Activated CD4-positive, alpha-beta T cell treated with anti-CD3 and anti-CD28 coated beads, Interleukin-2, amount 10 ng/mL, durations not matched to agents 24 days and 14 days (primary cell): ENCODE measurements around the gene PNPLA2. TPM values are rescaled to one million over a fixed set of nuclear protein-coding genes. Genes with fewer than 3 reads are reported as not detected.

ENCODE experiments used
- DNase-seq: peaks from one replicate; pipeline ENCODE4 v3.0.0; 2022
- H3K27ac Mint-ChIP-seq: one replicate; pipeline ENCODE4 v1.8.0; 2022; ENCODE audit warnings: mild to moderate bottlenecking, mixed read lengths
- H3K27me3 Mint-ChIP-seq: one replicate; pipeline ENCODE4 v1.8.0; 2022; ENCODE audit warnings: mixed read lengths
- H3K36me3 Mint-ChIP-seq: one replicate; pipeline ENCODE4 v1.8.0; 2022; ENCODE audit warnings: low read depth, mild to moderate bottlenecking, mixed read lengths
- H3K4me1 Mint-ChIP-seq: one replicate; pipeline ENCODE4 v1.8.0; 2021; ENCODE audit warnings: mixed read lengths
- H3K4me3 Mint-ChIP-seq: one replicate; pipeline ENCODE4 v1.8.0; 2022; ENCODE audit warnings: mild to moderate bottlenecking, moderate library complexity, mixed read lengths
- H3K9me3 Mint-ChIP-seq: one replicate; pipeline ENCODE4 v1.8.0; 2021; ENCODE audit warnings: mixed read lengths
- intact Hi-C: fragments of 100-400 bp; cut with micrococcal nuclease; formaldehyde crosslinking; loops from one replicate; pipeline ENCODE4 v1.15.1; 2023
- total RNA-seq: library from RNA; stranded (reverse); gene quantifications from 2 replicates; pipeline ENCODE4 v1.2.3, GENCODE V29; 2022

The PNPLA2 gene
- total RNA-seq, 1 donor from 2014 or later, result 56.4 TPM

- Mint-ChIP-seq H3K4me3 (no peak overlapping the region), H3K27me3 (peaks cover 14% of the 10 kb centered on the region), H3K9me3 (no peaks in the 10 kb centered on the region), H3K4me1 (peaks cover 16% of the 10 kb centered on the region), H3K36me3 (peaks cover 12% of the 10 kb centered on the region), H3K27ac (no peak overlapping the region)
- intact Hi-C loops, result no loop called here
- DNase-seq, result no peak
These were observed 5.0 kb downstream of the PNPLA2 start for GRCh38 chr11:823441-824291.

GRCh38 chr11:824292-824880 is 5.7 kb downstream of the PNPLA2 start:
- no peak overlapping the region for H3K4me3 Mint-ChIP-seq
- intact Hi-C loops, result no loop called here
- H3K36me3 Mint-ChIP-seq, result peaks cover 12% of the 10 kb centered on the region
- no peaks in the 10 kb centered on the region for H3K9me3 Mint-ChIP-seq
- no peak for DNase-seq
- peaks cover 20% of the 10 kb centered on the region for H3K4me1 Mint-ChIP-seq
- no peak overlapping the region for H3K27ac Mint-ChIP-seq
- peaks cover 20% of the 10 kb centered on the region for H3K27me3 Mint-ChIP-seq

GRCh38 chr11:824942-825341 is 6.2 kb downstream of the PNPLA2 start:
- no peak for DNase-seq
- H3K27ac Mint-ChIP-seq, result no peak overlapping the region
- H3K27me3 Mint-ChIP-seq, result peaks cover 25% of the 10 kb centered on the region
- peaks cover 22% of the 10 kb centered on the region for H3K4me1 Mint-ChIP-seq
- H3K9me3 Mint-ChIP-seq, result no peaks in the 10 kb centered on the region
- H3K4me3 Mint-ChIP-seq, result no peak overlapping the region
- intact Hi-C loops, result no loop called here
- H3K36me3 Mint-ChIP-seq, result peaks cover 12% of the 10 kb centered on the region

GRCh38 chr11:825366-826226 is 6.9 kb downstream of the PNPLA2 start:
- no peak for DNase-seq
- intact Hi-C loops, result loop anchor here (2.0 kb wide), 1 partner anchor 15 kb away; no protein-coding TSS in a partner anchor
- no peak overlapping the region for H3K27ac Mint-ChIP-seq
- peaks cover 22% of the 10 kb centered on the region for H3K4me1 Mint-ChIP-seq
- peaks cover 12% of the 10 kb centered on the region for H3K36me3 Mint-ChIP-seq
- H3K27me3 Mint-ChIP-seq, result peaks cover 29% of the 10 kb centered on the region
- H3K4me3 Mint-ChIP-seq, result no peak overlapping the region
- H3K9me3 Mint-ChIP-seq, result no peaks in the 10 kb centered on the region

GRCh38 chr11:826227-826621 is 7.5 kb downstream of the PNPLA2 start:
- Mint-ChIP-seq H3K4me3 (peak overlapping the region; percentile 81), H3K27me3 (peaks cover 32% of the 10 kb centered on the region), H3K4me1 (peaks cover 18% of the 10 kb centered on the region), H3K27ac (peak overlapping the region; percentile 56), H3K36me3 (peaks cover 12% of the 10 kb centered on the region), H3K9me3 (no peaks in the 10 kb centered on the region)
- no peak for DNase-seq
- intact Hi-C loops, result loop anchor here (2.0 kb wide), 1 partner anchor 15 kb away; no protein-coding TSS in a partner anchor

GRCh38 chr11:826836-827145 is 8.1 kb downstream of the PNPLA2 start:
- DNase-seq, result no peak
- intact Hi-C loops, result loop anchor here (2.0 kb wide), 1 partner anchor 16 kb away; no protein-coding TSS in a partner anchor

GRCh38 chr11:827146-827896 is 8.6 kb downstream of the PNPLA2 start:
- intact Hi-C loops, result loop anchor here (2.0 kb wide), 1 partner anchor 17 kb away; no protein-coding TSS in a partner anchor
- H3K27ac Mint-ChIP-seq, result peak overlapping the region; percentile 11
- H3K36me3 Mint-ChIP-seq, result peaks cover 11% of the 10 kb centered on the region

More at GRCh38 chr11:826836-827145, 8.1 kb downstream of the PNPLA2 start:
- Mint-ChIP-seq H3K36me3 (peaks cover 12% of the 10 kb centered on the region), H3K4me1 (peaks cover 20% of the 10 kb centered on the region), H3K27ac (peak overlapping the region; percentile 56), H3K27me3 (peaks cover 37% of the 10 kb centered on the region), H3K9me3 (no peaks in the 10 kb centered on the region), H3K4me3 (peak overlapping the region; percentile 81)

GRCh38 chr11:827897-828192 is 9.1 kb downstream of the PNPLA2 start, which contains the start of gene CRACR2B:
Gene CRACR2B (plus strand): TSS chr11:827919. CDS start chr11:828608, 689 bp downstream.
- Mint-ChIP-seq H3K4me3 (peak within 1 kb of the TSS; percentile 81), H3K27ac (peak within 1 kb of the TSS; percentile 56), H3K27me3 (peaks cover 42% of the 10 kb centered on the region), H3K36me3 (peaks cover 9% of the 10 kb centered on the region), H3K4me1 (peaks cover 24% of the 10 kb centered on the region), H3K9me3 (no peaks in the 10 kb centered on the region)
- intact Hi-C loops, result loop anchor here (2.0 kb wide), 1 partner anchor 17 kb away; no protein-coding TSS in a partner anchor
- no peak for DNase-seq

More at GRCh38 chr11:827146-827896, 8.6 kb downstream of the PNPLA2 start:
- Mint-ChIP-seq H3K9me3 (no peaks in the 10 kb centered on the region), H3K27me3 (peaks cover 42% of the 10 kb centered on the region), H3K4me1 (peaks cover 24% of the 10 kb centered on the region), H3K4me3 (peak overlapping the region; percentile 81)
- peak; percentile 84 for DNase-seq

GRCh38 chr11:828506-829175 is 9.9 kb downstream of the PNPLA2 start:
- intact Hi-C loops, result no loop called here
- Mint-ChIP-seq H3K9me3 (no peaks in the 10 kb centered on the region), H3K27me3 (peaks cover 42% of the 10 kb centered on the region), H3K36me3 (peaks cover 9% of the 10 kb centered on the region), H3K27ac (no peak overlapping the region), H3K4me3 (peak overlapping the region; percentile 79), H3K4me1 (peaks cover 24% of the 10 kb centered on the region)
- DNase-seq, result no peak

GRCh38 chr11:829176-829846 is 10.6 kb downstream of the PNPLA2 start:
- intact Hi-C loops, result no loop called here
- H3K4me3 Mint-ChIP-seq, result peak overlapping the region; percentile 51
- H3K27me3 Mint-ChIP-seq, result peaks cover 44% of the 10 kb centered on the region
- no peak for DNase-seq
- H3K36me3 Mint-ChIP-seq, result peaks cover 8% of the 10 kb centered on the region
- H3K9me3 Mint-ChIP-seq, result no peaks in the 10 kb centered on the region
- H3K27ac Mint-ChIP-seq, result no peak overlapping the region
- peaks cover 31% of the 10 kb centered on the region for H3K4me1 Mint-ChIP-seq

GRCh38 chr11:829847-830294 is 11.2 kb downstream of the PNPLA2 start:
- H3K36me3 Mint-ChIP-seq, result peaks cover 5% of the 10 kb centered on the region
- peak; percentile 70 for DNase-seq
- no peaks in the 10 kb centered on the region for H3K9me3 Mint-ChIP-seq
- H3K27ac Mint-ChIP-seq, result no peak overlapping the region
- H3K4me3 Mint-ChIP-seq, result peak overlapping the region; percentile 55
- intact Hi-C loops, result no loop called here
- peaks cover 44% of the 10 kb centered on the region for H3K27me3 Mint-ChIP-seq
- peaks cover 32% of the 10 kb centered on the region for H3K4me1 Mint-ChIP-seq
